HepG2 (cell line): ENCODE results near the gene FOXR1. TPM values are rescaled to one million over a fixed set of nuclear protein-coding genes. Genes with fewer than 3 reads are reported as not detected.

Source experiments
- AKAP8 ChIP-seq: sonication (generic); formaldehyde crosslinking; IDR thresholded peaks from 2 replicates; pipeline ENCODE4 v1.5.1; 2020; ENCODE audit warnings: mild to moderate bottlenecking, missing genetic modification reagents
- ATRX ChIP-seq: sonication (generic); formaldehyde crosslinking; IDR thresholded peaks from 2 replicates; pipeline ENCODE4 v1.4.0; 2020; ENCODE audit warnings: missing genetic modification reagents, borderline replicate concordance
- CENPX ChIP-seq: sonication (generic); formaldehyde crosslinking; IDR thresholded peaks from 2 replicates; pipeline ENCODE4 v1.9.0; 2021; ENCODE audit warnings: mild to moderate bottlenecking, missing genetic modification reagents, moderate library complexity
- GATAD2A ChIP-seq: IDR thresholded peaks from 2 replicates; pipeline ENCODE4 v1.6.1; 2016
- IRF2 ChIP-seq: IDR thresholded peaks from 2 replicates; pipeline ENCODE4 v1.6.1; 2018; ENCODE audit warnings: missing genetic modification reagents, missing compliant biosample characterization
- KLF6 ChIP-seq: IDR thresholded peaks from 2 replicates; pipeline ENCODE4 v1.8.0; 2016; ENCODE audit warnings: missing biosample characterization, missing genetic modification reagents
- KLF9 ChIP-seq: IDR thresholded peaks from 2 replicates; pipeline ENCODE4 v1.6.1; 2016; ENCODE audit warnings: low read depth
- NFE2 ChIP-seq: sonication (generic); formaldehyde crosslinking; IDR thresholded peaks from 2 replicates; pipeline ENCODE4 v1.4.0; 2020; ENCODE audit warnings: missing genetic modification reagents
- PAX8 ChIP-seq: sonication (generic); formaldehyde crosslinking; IDR thresholded peaks from 2 replicates; pipeline ENCODE4 v1.8.0; 2022; ENCODE audit warnings: mild to moderate bottlenecking, missing genetic modification reagents, borderline replicate concordance
- TCF7L2 ChIP-seq: IDR thresholded peaks from 2 replicates; pipeline ENCODE4 v1.6.1; 2011; ENCODE audit warnings: mild to moderate bottlenecking, low read depth, low read length, moderate library complexity
- TRIM24 ChIP-seq: sonication (generic); formaldehyde crosslinking; IDR thresholded peaks from 2 replicates; pipeline ENCODE4 v1.8.0; 2022; ENCODE audit warnings: mild to moderate bottlenecking, missing genetic modification reagents
- ZBTB42 ChIP-seq: sonication (generic); formaldehyde crosslinking; IDR thresholded peaks from 2 replicates; pipeline ENCODE4 v1.5.0; 2020; ENCODE audit warnings: mild to moderate bottlenecking, missing genetic modification reagents
- ZFP36L1 ChIP-seq: sonication (generic); formaldehyde crosslinking; IDR thresholded peaks from 2 replicates; pipeline ENCODE4 v1.8.0; 2022; ENCODE audit warnings: mild to moderate bottlenecking, missing genetic modification reagents, moderate library complexity
- ZFP37 ChIP-seq: sonication (generic); formaldehyde crosslinking; IDR thresholded peaks from 2 replicates; pipeline ENCODE4 v1.4.0; 2020; ENCODE audit warnings: missing genetic modification reagents, borderline replicate concordance
- ZFP91 ChIP-seq: sonication (generic); formaldehyde crosslinking; IDR thresholded peaks from 2 replicates; pipeline ENCODE4 v1.9.0; 2022; ENCODE audit warnings: missing genetic modification reagents, mild to moderate bottlenecking, borderline replicate concordance
- ZNF263 ChIP-seq: sonication (generic); formaldehyde crosslinking; IDR thresholded peaks from 2 replicates; pipeline ENCODE4 v1.4.0; 2020; ENCODE audit warnings: missing genetic modification reagents
- ZNF350 ChIP-seq: sonication (generic); formaldehyde crosslinking; IDR thresholded peaks from 2 replicates; pipeline ENCODE4 v1.4.0; 2020; ENCODE audit warnings: mild to moderate bottlenecking, low read depth, missing genetic modification reagents, borderline replicate concordance
- ZNF530 ChIP-seq: sonication (generic); formaldehyde crosslinking; IDR thresholded peaks from 2 replicates; pipeline ENCODE4 v1.5.0; 2020; ENCODE audit warnings: low read depth, mild to moderate bottlenecking, missing genetic modification reagents
- ZNF574 ChIP-seq: sonication (generic); formaldehyde crosslinking; IDR thresholded peaks from 2 replicates; pipeline ENCODE4 v1.4.0; 2020; ENCODE audit warnings: missing genetic modification reagents
- ZNF629 ChIP-seq: sonication (generic); formaldehyde crosslinking; conservative IDR thresholded peaks from 2 replicates; pipeline ENCODE4 v1.5.0; 2020; ENCODE audit warnings: missing genetic modification reagents
- ZNF7 ChIP-seq: IDR thresholded peaks from 2 replicates; pipeline ENCODE4 v1.6.1; 2016; ENCODE audit warnings: missing biosample characterization, missing genetic modification reagents
- ZNF704 ChIP-seq: sonication (generic); formaldehyde crosslinking; IDR thresholded peaks from 2 replicates; pipeline ENCODE4 v1.8.1; 2023; ENCODE audit warnings: mild to moderate bottlenecking, inconsistent platforms, moderate library complexity, missing genetic modification reagents, borderline replicate concordance
- ZNF800 ChIP-seq: sonication (generic); formaldehyde crosslinking; IDR thresholded peaks from 2 replicates; pipeline ENCODE4 v1.4.0; 2020; ENCODE audit warnings: missing genetic modification reagents
- polyA plus RNA-seq, 8 experiments: library from polyadenylated mRNA; depleted of rRNA in 3 of 8; stranded (reverse) in 7 of 8; unstranded in 1 of 8; fragments of >200 nt; fragmentation: Illumina TruSeq in 4 of 8; extraction: Trizol in 4 of 8; gene quantifications; 2 replicates each; pipeline versions ENCODE4 v1.2.1 to v1.2.3, GENCODE V29; 2011 to 2016; ENCODE audit warnings: low read depth in 4 of 8, missing spikeins in 1 of 8, mixed read lengths in 1 of 8; ENCODE audit not compliant: insufficient read depth in 1 of 8
- total RNA-seq, 5 experiments: library from RNA; depleted of rRNA; stranded (reverse); fragments of >200 nt; fragmentation: Illumina TruSeq; extraction: Trizol; gene quantifications; 2 replicates each; pipeline ENCODE4 v1.2.3, GENCODE V29; 2016; ENCODE audit warnings: low read depth in 1 of 5
- TF ChIP-seq, protein P1 (sequence below): sonication (generic); formaldehyde crosslinking; IDR thresholded peaks from 2 replicates; pipeline ENCODE4 v1.4.0; 2020; ENCODE audit warnings: mild to moderate bottlenecking, missing genetic modification reagents

Gene FOXR1
- total and polyA plus RNA-seq, 2 of the 13 experiments (the other 11 are each of a cell fraction or from before 2014, with no cell fraction given), result not detected

GRCh38 chr11:119029340-119030028, 57.9 kb downstream of the FOXR1 start (continued):
- TF ChIP-seq ZNF800 (no peak; the same call in 1 of the 2 replicates), ZNF7 (CRISPR knock-in tag) (no peak), ZNF263 (peak; percentile 91), ZNF530 (no peak), AKAP8 (CRISPR knock-in tag) (no peak), TRIM24 (CRISPR knock-in tag) (no peak), GATAD2A (CRISPR knock-in tag) (peak; percentile 54), ZNF350 (CRISPR knock-in tag) (no peak), NFE2 (CRISPR knock-in tag) (no peak), ZFP36L1 (CRISPR knock-in tag) (no peak), IRF2 (CRISPR knock-in tag) (no peak; the same call in 1 of the 2 replicates), ATRX (no peak), ZNF704 (no peak), KLF9 (no peak), TCF7L2 (no peak), CENPX (no peak), ZNF629 (CRISPR knock-in tag) (no peak), PAX8 (no peak), ZBTB42 (CRISPR knock-in tag) (no peak), ZNF574 (CRISPR knock-in tag) (no peak), KLF6 (0 out of 2 replicates have a peak, but pooled peaks have one; percentile 36), ZFP91 (no peak), ZFP37 (CRISPR knock-in tag) (no peak)
- TF ChIP-seq, protein P1, sequence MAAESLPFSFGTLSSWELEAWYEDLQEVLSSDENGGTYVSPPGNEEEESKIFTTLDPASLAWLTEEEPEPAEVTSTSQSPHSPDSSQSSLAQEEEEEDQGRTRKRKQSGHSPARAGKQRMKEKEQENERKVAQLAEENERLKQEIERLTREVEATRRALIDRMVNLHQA (CRISPR knock-in tag), result no peak
